ENCODE results near the gene RTN4R. TPM values are rescaled to one million over a fixed set of nuclear protein-coding genes. Genes with fewer than 3 reads are reported as not detected.
"Not testable (repeated sequence)": the region's sequence is repeated elsewhere in the genome, so short reads cannot be mapped to it uniquely, and the experiment has no call there.

The RTN4R gene
- total RNA-seq, 2 donors from 2014 or later = 12.8 to 17.7 TPM

DNA sequence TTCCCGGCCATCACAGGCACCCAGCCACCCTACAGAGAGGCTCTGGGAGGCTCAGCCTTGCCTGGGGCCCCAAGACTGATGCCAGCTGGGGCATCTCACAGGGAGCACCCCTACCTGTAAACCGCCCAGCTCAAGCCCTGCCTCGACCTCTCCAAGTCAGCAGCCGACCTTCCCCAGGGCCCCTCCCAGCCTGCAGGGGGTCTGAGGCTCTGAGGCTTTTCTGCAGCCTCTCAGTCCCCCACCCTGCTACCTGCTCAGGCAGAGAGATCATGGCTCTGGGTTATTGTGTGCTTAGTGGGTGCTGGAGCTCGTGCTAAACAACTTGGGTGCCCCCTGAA lies 23.1 kb upstream of the RTN4R start:
- Mint-ChIP-seq H3K36me3 (ENCODE audit: low read depth) (no peaks in the 10 kb centered on the region), H3K27ac (no peak overlapping the region), H3K4me1 (no peaks in the 10 kb centered on the region), H3K9me3 (no peaks in the 10 kb centered on the region), H3K27me3 (ENCODE audit: insufficient read depth) (peaks cover 11% of the 10 kb centered on the region), H3K4me3 (no peak overlapping the region)
- no peak overlapping the region for H3K9ac ChIP-seq (ENCODE audit: extremely low read depth, low read length, poor library complexity, severe bottlenecking)
- H3K27me3 ChIP-seq (ENCODE audit: control insufficient read depth, insufficient read depth, low read length, poor library complexity, severe bottlenecking) = no peaks in the 10 kb centered on the region
- no peaks in the 10 kb centered on the region for H3K36me3 ChIP-seq (ENCODE audit: control insufficient read depth, insufficient read depth, low read length)
- TF ChIP-seq, protein P1, sequence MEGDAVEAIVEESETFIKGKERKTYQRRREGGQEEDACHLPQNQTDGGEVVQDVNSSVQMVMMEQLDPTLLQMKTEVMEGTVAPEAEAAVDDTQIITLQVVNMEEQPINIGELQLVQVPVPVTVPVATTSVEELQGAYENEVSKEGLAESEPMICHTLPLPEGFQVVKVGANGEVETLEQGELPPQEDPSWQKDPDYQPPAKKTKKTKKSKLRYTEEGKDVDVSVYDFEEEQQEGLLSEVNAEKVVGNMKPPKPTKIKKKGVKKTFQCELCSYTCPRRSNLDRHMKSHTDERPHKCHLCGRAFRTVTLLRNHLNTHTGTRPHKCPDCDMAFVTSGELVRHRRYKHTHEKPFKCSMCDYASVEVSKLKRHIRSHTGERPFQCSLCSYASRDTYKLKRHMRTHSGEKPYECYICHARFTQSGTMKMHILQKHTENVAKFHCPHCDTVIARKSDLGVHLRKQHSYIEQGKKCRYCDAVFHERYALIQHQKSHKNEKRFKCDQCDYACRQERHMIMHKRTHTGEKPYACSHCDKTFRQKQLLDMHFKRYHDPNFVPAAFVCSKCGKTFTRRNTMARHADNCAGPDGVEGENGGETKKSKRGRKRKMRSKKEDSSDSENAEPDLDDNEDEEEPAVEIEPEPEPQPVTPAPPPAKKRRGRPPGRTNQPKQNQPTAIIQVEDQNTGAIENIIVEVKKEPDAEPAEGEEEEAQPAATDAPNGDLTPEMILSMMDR (conservative IDR thresholded peaks at IDR 0.05) = no peak
- no peak overlapping the region for H3K27ac ChIP-seq (ENCODE audit: low read depth, low read length)
- no peaks in the 10 kb centered on the region for H3K9me3 ChIP-seq (ENCODE audit: control insufficient read depth, low read length)
- no peak overlapping the region for H3K4me3 ChIP-seq (ENCODE audit: low read length)
- H3K4me1 ChIP-seq (ENCODE audit: control insufficient read depth, insufficient read depth, low read length) = no peaks in the 10 kb centered on the region
- DNase-seq = no peak
- 82 to 83% methylated on average over 4 to 5 of the region's 5 CpGs for WGBS, 2 experiments (ENCODE audit: insufficient coverage in 1 of 2, insufficient read length in 1 of 2)

DNA sequence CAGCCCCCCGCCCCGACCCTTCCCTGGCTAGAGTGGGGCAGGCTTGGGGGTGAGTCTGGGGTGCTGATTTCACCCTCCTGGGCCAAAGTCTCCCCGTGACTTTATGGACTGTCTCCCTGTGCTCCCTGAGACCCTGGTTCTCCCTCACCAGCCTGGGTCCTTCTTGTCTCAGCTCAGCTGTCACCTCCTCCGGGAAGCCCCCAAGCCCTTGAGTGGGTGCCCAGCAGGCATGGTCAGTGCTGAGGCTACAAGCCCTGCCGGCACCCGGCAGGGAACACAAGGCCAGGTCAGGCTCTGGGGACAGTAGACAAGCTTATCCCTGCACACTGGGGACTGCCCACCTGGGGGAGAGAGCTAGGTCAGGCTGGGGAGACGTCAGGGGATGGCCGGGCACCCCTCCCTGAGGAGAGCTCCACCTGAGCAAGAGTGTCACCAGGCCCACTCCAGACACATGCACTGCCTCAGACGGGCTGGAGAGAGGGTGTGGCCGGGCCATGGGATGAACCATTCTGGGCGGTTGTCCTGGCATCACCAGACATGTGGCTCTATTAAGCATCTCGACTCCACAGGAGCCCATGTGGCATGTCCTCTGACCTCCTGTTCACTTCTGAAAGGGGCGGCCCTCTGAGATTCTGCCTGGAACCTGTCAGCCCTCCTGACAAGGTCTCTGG lies 22.6 kb upstream of the RTN4R start:
- 89 to 90% methylated on average over 8 to 13 of the region's 13 CpGs for WGBS, 2 experiments (ENCODE audit: insufficient coverage in 1 of 2, insufficient read length in 1 of 2)
- H3K4me1 Mint-ChIP-seq = no peaks in the 10 kb centered on the region
- no peaks in the 10 kb centered on the region for H3K9me3 Mint-ChIP-seq
- H3K36me3 Mint-ChIP-seq (ENCODE audit: low read depth) = no peaks in the 10 kb centered on the region
- TF ChIP-seq, protein P1 (conservative IDR thresholded peaks at IDR 0.05) = no peak
- H3K27me3 Mint-ChIP-seq (ENCODE audit: insufficient read depth) = peaks cover 9% of the 10 kb centered on the region
- no peaks in the 10 kb centered on the region for H3K36me3 ChIP-seq (ENCODE audit: control insufficient read depth, insufficient read depth, low read length)
- no peaks in the 10 kb centered on the region for H3K9me3 ChIP-seq (ENCODE audit: control insufficient read depth, low read length)
- DNase-seq = no peak
- no peak overlapping the region for H3K4me3 ChIP-seq (ENCODE audit: low read length)
- H3K27ac Mint-ChIP-seq = no peak overlapping the region
- no peak overlapping the region for H3K27ac ChIP-seq (ENCODE audit: low read depth, low read length)
- H3K4me1 ChIP-seq (ENCODE audit: control insufficient read depth, insufficient read depth, low read length) = no peaks in the 10 kb centered on the region
- no peak overlapping the region for H3K4me3 Mint-ChIP-seq
- no peaks in the 10 kb centered on the region for H3K27me3 ChIP-seq (ENCODE audit: control insufficient read depth, insufficient read depth, low read length, poor library complexity, severe bottlenecking)
- no peak overlapping the region for H3K9ac ChIP-seq (ENCODE audit: extremely low read depth, low read length, poor library complexity, severe bottlenecking)

DNA sequence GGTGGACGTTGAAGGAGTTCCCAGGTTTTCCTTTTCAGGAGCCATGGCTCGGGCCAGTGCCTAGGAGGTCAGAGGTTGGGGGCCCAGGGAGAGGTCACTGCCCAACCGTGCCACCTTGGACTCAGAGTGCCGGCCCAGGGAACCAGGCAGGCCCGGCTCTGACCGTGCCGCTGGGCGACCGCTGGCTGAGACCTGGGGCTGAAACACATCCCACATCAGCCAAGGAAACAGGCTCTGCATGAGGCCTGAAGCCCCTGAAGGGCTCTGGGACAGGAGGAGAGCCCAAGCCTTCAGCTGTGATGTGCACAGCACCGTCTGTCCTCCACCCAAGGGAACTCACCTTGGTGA lies 21.9 kb upstream of the RTN4R start:
- H3K4me3 ChIP-seq (ENCODE audit: low read length) = no peak overlapping the region
- no peak for DNase-seq
- no peaks in the 10 kb centered on the region for H3K4me1 ChIP-seq (ENCODE audit: control insufficient read depth, insufficient read depth, low read length)
- Mint-ChIP-seq H3K9me3 (no peaks in the 10 kb centered on the region), H3K4me1 (no peaks in the 10 kb centered on the region), H3K4me3 (no peak overlapping the region), H3K27me3 (ENCODE audit: insufficient read depth) (peaks cover 2% of the 10 kb centered on the region), H3K36me3 (ENCODE audit: low read depth) (no peaks in the 10 kb centered on the region), H3K27ac (no peak overlapping the region)
- TF ChIP-seq, protein P1 (conservative IDR thresholded peaks at IDR 0.05) = no peak
- no peak overlapping the region for H3K9ac ChIP-seq (ENCODE audit: extremely low read depth, low read length, poor library complexity, severe bottlenecking)
- no peaks in the 10 kb centered on the region for H3K27me3 ChIP-seq (ENCODE audit: control insufficient read depth, insufficient read depth, low read length, poor library complexity, severe bottlenecking)
- 86 to 100% methylated on average over 1 to 10 of the region's 10 CpGs for WGBS, 2 experiments (ENCODE audit: insufficient coverage in 1 of 2, insufficient read length in 1 of 2)
- H3K9me3 ChIP-seq (ENCODE audit: control insufficient read depth, low read length) = no peaks in the 10 kb centered on the region
- no peak overlapping the region for H3K27ac ChIP-seq (ENCODE audit: low read depth, low read length)
- H3K36me3 ChIP-seq (ENCODE audit: control insufficient read depth, insufficient read depth, low read length) = no peaks in the 10 kb centered on the region

GRCh38 chr22:20289182-20290044 lies 21.3 kb upstream of the RTN4R start:
- not testable (repeated sequence) for H3K4me3 Mint-ChIP-seq; H3K27ac ChIP-seq (ENCODE audit: low read depth, low read length); H3K36me3 Mint-ChIP-seq (ENCODE audit: low read depth); H3K4me1 Mint-ChIP-seq; H3K9me3 Mint-ChIP-seq; DNase-seq; H3K4me1 ChIP-seq (ENCODE audit: control insufficient read depth, insufficient read depth, low read length); H3K27ac Mint-ChIP-seq; H3K36me3 ChIP-seq (ENCODE audit: control insufficient read depth, insufficient read depth, low read length); H3K9me3 ChIP-seq (ENCODE audit: control insufficient read depth, low read length); H3K4me3 ChIP-seq (ENCODE audit: low read length); H3K27me3 ChIP-seq (ENCODE audit: control insufficient read depth, insufficient read depth, low read length, poor library complexity, severe bottlenecking); H3K9ac ChIP-seq (ENCODE audit: extremely low read depth, low read length, poor library complexity, severe bottlenecking); H3K27me3 Mint-ChIP-seq (ENCODE audit: insufficient read depth)
- 88 to 94% methylated on average over 14 to 20 of the region's 23 CpGs for WGBS, 2 experiments (ENCODE audit: insufficient coverage in 1 of 2, insufficient read length in 1 of 2)

GRCh38 chr22:20286784-20287423 lies 18.8 kb upstream of the RTN4R start:
- not testable (repeated sequence) for H3K27me3 ChIP-seq (ENCODE audit: control insufficient read depth, insufficient read depth, low read length, poor library complexity, severe bottlenecking); H3K9me3 Mint-ChIP-seq; H3K4me3 Mint-ChIP-seq; H3K9ac ChIP-seq (ENCODE audit: extremely low read depth, low read length, poor library complexity, severe bottlenecking); H3K27me3 Mint-ChIP-seq (ENCODE audit: insufficient read depth); H3K36me3 ChIP-seq (ENCODE audit: control insufficient read depth, insufficient read depth, low read length); H3K4me1 Mint-ChIP-seq; H3K27ac Mint-ChIP-seq; H3K4me1 ChIP-seq (ENCODE audit: control insufficient read depth, insufficient read depth, low read length); H3K4me3 ChIP-seq (ENCODE audit: low read length); DNase-seq; H3K9me3 ChIP-seq (ENCODE audit: control insufficient read depth, low read length); H3K27ac ChIP-seq (ENCODE audit: low read depth, low read length); H3K36me3 Mint-ChIP-seq (ENCODE audit: low read depth)
- 80 to 82% methylated on average over 1 to 14 of the region's 20 CpGs for WGBS, 2 experiments (ENCODE audit: insufficient coverage in 1 of 2, insufficient read length in 1 of 2)
